GM19395 (cell line): Measurements from ENCODE around the gene SLC40A1.

Experiments
- ATAC-seq: cut with Tn5 transposase; IDR thresholded peaks from one replicate; pipeline ENCODE4 v1.9.1; 2021; ENCODE audit warnings: mild to moderate bottlenecking, moderate library complexity; ENCODE audit not compliant: unreplicated experiment

The SLC40A1 gene, protein sequence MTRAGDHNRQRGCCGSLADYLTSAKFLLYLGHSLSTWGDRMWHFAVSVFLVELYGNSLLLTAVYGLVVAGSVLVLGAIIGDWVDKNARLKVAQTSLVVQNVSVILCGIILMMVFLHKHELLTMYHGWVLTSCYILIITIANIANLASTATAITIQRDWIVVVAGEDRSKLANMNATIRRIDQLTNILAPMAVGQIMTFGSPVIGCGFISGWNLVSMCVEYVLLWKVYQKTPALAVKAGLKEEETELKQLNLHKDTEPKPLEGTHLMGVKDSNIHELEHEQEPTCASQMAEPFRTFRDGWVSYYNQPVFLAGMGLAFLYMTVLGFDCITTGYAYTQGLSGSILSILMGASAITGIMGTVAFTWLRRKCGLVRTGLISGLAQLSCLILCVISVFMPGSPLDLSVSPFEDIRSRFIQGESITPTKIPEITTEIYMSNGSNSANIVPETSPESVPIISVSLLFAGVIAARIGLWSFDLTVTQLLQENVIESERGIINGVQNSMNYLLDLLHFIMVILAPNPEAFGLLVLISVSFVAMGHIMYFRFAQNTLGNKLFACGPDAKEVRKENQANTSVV

DNA sequence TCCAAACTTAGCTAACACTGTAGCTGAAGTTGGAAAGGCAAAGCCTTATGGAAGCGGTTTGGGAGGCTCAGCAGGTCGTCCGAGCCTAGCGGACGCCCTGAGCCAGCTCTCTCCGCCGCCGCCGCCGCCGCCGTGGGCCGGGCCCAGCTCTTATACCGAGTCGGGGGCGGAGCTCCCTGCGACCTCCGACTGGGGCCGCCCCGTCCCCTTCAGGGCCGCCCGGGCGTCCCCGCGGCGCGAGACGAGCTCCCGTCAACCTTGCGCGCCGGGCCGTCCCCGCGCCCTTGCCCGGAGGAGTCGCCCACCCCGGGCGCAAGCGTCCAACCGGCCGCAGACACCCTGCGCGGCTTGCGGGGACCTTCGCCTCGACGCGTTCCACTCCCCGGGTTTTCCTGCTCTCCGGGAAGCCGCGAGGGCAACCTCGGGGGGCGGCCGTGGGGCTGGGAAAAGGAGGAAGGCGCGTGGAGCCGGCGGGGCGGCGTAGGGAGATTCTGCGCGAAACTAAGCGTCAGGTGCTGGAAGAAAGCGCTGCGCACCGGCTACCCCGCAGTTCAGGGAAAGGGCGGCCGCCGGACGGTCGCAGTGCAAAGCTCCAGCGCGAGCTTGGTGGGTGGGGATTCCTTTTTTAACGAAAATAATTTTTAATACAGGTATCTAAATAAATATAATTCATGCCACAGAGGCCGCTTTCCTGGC, at the start of gene SLC40A1:
Gene SLC40A1, minus strand, starts transcription at position 129 of the 696 bp plus-strand sequence. CDS start 326 bp downstream, outside the sequence.
- ATAC-seq: peak; percentile 68

DNA sequence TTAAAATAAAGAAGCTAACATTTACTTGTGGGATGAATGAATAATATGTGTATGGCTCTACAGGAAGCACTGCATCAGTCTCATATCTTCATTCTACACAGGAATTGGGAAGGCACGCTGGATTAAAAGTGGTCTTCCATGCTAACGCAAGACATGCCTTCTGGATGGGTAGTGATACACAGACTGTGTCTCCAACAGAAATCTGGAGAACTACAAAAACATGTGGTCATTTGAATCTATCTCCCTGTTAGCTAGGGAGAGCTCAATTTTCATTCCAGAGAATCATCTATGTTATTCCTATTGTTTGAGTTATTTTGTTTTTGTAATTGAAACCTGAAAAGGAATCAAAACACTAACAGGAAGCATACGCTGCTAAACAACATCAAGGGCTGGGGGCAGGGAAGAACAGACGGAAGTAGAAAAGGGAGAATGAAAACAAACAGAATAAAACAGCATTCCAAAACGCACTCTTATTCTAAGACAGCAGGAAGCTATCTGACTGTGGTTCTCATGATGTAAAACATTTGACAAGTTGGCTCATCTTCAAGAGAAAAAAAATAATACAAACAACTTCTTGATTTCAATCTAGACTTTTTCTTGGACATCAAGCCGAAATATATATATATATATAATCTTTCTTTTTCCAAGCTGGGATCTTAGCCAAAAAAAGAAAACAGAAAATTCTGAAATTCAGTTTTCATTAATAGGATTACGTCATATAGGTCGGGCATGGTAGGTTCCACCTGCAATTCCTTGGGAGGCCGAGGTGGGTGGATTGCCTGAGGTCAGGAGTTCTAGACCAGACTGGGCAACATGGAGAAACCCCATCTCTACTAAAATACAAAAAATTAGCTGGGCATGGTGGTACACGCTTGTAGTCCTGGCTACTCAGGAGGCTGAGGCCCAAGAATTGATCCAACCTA, 49.2 kb upstream of the SLC40A1 start:
- no peak for ATAC-seq

DNA sequence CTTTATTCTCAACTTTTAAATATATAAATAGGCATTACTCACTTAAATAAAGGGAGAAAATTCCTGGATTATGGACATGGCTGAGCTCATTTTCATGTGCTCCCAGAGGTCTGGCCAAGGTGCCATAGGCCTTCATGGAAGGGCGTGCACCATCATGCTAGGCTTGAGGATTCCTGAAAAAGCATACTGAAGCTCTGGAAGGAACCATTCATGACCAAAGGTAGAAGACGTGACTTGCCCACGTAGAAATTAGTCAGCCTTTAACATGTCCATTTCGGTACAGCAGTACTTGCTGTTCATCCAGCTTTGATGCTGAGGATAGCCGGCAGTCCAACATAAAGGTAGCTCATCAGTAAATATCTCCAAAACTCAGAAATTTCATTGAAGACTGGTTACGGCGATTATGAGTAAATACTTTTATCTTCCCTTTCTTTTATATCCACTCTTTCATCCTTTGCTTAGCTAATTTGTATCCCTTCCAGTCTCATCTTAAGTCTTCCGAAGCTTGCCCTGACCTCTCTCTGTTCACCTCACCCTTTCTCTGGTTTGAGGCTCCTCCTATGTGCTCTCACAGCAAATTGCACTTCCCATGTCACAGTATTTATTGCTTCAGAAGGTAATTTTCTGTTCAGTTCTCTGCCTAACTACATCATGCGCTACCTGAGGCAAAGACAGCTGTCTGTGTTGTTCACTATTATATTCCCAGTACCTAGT, 48.4 kb upstream of the SLC40A1 start:
- no peak for ATAC-seq

DNA sequence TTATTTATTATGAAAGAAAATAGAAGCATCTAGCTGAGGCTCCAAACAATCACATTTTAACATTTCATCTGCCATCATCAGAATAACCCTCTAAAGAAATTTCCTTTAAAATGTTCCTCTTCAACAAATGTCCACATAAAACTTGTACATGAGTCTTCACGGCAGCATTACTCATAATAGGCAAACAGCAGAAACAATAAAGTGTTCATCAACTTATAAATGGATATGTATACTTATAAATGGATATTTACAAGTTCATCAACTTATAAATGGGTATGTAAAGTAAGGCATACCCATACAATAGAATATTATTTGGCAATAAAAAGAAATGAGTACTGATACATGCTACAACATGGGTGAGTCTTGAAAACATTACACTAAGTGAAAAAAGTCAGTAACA, 47.2 kb upstream of the SLC40A1 start:
- ATAC-seq: no peak

DNA sequence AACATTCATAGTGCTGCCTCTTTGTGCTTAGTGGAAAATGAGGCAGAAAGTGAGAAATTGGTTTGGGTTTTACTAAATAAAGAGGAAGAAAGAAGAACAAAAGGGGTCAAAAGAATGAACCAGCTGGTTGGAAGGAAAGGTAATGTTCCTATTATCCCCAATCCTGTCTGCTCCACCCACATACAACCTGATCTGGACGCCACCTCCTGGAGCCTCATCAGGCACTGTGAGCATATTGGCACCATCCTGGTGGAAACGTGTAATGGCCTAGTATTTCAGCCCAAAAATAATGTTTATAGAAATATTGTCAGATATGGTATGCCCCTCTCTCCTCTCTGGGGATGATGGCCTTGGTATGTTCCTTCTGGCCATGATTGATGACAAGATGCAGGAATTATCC, 45.0 kb upstream of the SLC40A1 start:
- no peak for ATAC-seq

DNA sequence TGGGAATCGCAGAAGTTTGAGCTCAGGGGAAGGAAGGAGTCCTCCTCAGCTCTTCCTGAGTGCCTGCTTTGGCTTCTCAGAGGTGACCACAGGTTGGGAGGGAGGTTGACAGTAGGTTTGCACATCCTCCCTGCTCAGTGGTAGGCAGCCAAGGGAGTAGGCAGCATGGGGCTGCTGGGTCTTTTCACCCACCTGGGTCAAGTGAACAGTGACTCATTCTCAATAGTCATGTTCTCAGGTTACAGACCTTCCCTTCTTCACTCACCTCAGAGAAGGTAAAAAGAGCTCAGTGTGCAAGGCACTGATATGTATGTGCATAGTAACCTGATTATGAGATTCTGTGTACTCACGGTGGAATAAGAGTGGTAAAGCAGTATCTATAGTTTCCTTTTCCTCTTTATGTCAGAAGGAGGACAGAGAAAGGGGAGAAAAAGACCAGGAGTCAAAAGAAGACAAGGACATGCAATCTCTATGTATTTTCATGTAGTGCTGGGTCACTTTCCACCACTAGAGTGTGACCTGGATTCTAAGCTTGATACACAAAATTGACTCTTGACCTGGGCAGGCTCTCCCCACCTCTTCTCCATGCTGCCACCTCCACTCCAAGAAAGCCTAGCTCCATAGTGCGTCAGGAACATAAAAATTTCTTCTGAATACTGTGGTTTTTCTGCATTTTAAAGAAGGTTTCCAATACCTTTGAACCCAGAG, 44.2 kb upstream of the SLC40A1 start:
- ATAC-seq: no peak

DNA sequence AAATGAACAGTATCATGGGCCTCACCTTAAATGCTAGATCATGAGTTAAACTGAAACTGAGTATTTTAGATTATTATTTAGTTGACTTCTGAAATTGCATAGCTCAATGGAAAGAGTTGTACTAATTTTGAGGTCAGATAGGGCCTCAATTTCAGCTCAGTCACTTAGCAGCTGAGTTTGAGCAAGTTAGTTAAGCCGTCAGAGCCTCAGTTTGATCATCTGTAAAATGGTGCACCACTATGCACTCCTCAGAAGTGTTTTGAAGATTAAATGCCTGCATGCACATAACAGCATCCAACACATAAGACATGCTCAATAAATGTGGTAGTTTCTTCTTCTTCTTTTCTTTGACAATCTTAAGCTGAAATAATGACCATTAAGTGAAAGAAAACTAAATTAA, 42.5 kb upstream of the SLC40A1 start:
- no peak for ATAC-seq

DNA sequence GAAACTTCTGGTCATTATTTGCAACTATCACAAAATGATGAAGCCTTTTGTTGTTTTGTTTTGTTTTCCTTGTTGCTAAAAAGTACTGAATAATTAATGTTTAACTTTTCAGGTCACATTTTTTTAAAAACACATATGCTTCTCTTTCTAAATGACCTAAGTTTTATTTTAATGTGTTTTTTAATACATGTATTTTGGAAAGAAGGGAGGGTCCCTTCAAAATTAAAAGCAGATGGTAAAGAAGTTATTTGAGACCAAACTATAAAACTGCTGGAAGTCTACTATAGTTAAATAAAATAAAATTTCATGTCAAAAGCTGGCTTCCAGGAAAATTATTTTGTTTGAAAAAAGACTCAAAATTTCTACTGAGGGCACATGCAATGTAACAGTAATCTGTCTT, 41.2 kb upstream of the SLC40A1 start:
- ATAC-seq: no peak

DNA sequence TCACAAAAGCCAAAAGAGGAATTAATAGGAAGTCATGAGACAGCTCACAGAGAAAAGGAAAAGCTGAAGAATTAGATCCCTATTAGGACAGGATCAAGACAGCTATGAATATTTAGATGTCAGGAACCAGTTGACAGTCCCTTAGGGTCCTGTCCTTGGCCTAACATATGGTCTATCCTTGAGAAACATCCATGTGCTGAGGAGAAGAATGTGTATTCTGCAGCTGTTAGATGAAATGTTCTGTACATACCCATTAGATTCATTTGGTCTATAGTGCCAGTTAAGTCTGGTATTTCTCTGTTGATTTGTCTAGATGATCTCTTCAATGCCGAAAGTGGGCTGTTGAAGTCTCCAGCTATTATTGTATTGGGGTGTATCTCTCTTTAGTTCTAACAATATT, 37.6 kb upstream of the SLC40A1 start:
- no peak for ATAC-seq

DNA sequence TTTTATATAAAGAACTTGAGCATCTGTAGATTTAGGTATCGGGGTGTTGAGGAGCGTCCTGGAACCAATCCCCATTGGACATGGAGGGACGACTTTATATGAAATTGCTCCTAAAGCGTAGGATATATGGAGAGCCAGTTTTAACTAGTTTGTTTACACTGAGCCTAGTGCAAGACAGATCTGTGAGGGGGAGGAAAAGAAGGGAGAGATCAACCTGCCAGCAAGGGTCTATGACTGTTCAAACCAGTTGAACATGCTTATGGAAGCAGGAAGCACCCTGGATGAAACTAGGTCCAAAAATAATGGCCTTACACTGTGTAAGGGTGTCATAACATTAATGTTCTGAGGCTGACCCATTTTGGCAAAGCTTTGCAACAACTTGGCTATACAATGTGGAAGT, 34.0 kb upstream of the SLC40A1 start:
- no peak for ATAC-seq

DNA sequence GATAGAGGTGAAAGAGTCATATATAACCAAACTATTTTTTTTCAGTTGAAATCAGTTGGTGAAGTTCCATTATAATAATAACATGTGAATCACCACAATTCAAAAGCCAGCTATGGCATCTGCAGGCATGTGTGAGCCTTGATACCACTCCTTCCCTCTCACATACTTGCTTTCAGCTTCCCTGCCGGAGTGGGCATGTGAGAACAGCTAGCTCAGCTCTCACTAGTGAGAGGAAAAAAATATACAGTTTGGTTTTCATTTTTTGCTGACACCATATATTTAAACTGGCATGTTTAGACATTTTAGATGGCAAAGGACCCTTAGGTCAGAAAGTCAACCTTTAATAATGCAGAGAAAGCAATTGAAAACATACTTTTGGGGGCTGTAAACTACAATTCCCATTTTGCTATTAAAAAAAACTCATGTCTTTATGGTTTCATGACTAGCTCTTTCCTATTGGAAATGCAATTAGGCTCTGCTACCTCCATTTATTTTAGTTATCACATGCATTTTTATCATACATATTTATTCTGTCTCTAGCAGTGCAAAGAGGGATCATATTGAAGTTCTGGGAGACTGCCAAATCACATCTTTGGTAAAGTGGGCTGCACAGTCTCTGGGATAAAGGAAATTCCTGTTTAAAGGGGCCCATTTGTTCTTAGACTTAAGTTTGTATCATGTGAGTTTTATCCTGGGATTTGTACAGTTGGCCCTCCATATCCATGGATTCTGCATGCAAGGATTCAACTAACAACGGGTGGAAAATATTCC, 33.2 kb upstream of the SLC40A1 start:
- ATAC-seq: no peak

DNA sequence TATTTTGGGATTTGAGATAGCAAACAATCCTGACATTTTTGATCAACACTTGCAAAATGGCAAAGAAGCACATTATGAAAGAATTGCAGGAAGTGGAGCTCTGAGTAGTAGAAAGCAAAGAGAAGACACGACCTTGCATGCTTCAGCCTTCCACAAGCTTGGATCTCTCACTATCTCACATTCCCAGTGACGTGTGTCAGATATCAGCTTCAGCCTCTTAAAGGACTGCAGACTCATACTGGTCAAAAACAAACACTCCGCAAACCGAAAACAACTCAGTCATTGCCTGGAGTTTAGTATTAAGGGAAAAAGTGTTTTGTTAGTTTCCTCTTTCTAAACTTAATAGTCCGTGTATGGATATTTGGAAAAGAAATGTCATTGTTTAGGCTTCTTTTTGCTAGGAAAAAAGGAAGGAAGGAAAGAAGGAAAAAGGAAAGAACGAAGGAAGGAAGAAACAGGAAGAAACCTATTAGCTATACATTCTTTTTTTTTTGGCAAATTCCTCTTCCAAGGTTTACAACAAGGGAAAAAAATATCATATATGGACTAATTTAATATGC, 32.6 kb upstream of the SLC40A1 start:
- ATAC-seq: no peak

DNA sequence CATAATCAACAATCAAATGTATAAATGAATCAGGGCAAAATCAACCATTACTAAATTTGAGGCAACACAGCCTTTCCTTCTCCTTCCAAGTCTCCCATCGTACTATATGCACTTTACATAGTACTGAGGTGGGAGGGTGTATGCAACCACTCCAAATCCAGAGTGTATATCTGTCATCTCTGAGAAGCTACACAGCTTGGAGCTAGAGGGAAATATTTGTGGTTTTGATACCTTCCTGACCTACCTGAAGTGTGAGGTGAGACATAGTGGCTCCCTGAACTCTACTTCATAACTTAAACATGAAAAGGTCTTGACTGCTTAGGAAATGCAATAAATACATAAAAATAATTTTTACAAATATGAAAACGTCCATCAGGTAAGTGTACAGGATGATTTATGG, 30.1 kb upstream of the SLC40A1 start:
- no peak for ATAC-seq

DNA sequence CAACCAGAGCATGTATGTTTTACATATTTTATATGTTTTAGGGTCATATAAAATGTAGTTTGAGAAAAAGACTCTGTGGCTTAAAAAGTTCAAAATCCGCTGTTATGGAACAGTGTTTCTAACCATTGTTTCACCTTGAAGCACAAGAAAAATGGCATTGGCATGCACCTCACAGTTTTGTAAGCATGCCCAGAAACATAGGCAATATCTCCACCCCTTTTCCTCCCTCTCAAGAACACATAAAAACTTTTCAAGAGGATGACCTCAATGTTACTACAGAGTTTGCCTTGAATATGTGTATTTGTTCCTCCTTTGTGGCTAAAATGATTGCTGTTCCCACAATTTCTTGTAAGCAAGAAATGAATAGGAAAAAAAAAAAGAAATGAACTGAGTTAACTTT, 29.3 kb upstream of the SLC40A1 start:
- no peak for ATAC-seq

DNA sequence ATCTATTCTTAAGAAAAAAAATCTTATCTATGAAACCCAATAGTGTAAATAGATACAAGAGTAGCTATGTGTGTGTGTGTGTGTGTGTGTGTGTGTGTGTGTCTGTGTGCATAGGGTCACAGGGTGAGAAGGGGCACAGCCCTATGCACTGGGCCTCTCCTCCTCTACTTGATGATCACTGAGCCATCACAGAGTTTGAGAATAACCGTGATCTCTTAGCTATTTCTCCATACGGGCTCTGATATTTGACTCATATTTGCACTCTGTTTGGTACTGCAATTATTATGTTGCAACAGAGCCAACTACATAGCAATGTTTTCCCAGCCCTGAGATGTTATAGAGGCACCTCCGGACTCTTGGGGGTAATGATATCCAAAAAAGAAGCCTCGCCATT, 28.8 kb upstream of the SLC40A1 start:
- no peak for ATAC-seq

DNA sequence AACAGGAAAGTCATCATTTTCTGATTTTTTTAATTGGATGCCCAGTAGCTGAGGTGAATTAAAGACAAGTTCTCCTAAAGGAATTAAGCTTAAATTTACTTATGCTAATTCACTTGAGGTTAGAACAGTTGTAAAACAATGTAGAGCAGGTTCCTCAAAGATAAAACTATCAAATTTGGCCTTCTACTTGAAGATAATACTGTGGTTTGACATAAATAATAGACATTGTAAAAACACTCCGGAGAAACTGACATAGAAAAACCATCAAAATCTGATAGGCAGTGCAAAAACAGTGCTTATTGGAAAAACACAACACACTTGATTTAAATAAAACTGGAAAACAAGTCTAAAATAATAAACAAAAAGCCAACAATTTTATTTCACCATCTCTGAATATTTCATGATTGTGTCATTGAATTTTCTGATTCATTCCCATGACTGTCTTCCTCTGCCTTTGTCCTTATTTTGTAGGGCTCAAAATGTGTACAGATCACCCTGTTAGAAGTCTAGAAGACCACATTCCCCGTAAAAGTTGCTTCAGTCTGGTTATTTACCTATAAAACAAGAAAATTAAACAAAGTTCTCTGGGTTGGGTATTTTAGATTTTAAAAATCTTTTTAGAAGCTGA, 28.3 kb upstream of the SLC40A1 start:
- ATAC-seq: no peak

DNA sequence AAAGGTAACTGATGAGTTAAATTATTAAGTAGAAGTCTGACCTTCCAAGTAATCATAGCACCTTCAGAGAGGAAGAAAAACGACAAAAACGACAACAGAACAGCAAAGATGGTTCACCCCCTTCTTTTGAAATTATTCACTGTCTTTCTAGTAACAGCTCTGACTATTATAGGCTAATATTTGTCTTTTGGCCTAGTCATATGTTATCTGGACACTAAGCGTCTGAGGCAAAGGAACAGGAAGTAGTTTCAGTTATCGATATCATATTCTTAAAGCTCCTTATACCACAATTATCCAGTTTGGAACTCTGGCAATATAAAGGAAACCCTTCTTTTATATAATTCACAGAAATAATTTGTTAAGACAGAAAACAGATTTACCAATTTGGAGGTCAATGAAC, 27.6 kb upstream of the SLC40A1 start:
- ATAC-seq: no peak

DNA sequence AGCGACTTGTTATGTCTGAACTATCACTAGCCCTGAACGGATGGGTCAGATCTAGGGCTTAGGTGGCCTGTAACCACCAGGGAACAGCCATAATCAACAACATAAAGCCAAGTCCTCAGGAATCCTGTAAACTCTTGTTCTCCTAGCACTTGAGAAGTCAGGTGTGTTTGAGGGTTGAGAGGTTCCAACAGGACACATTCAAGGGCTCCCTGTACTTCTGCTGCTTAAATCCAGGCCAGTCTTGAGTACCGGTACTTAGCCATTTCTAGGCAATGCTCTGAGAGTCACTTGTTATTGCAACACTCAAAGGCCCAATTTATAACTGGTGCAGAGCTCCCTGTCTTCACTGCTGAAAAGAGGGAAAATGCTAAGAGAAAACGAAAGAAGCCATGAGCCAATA, 21.6 kb upstream of the SLC40A1 start:
- no peak for ATAC-seq
